Measurements from ENCODE around the gene TBC1D22A.
"Not testable (repeated sequence)": the region's sequence is repeated elsewhere in the genome, so short reads cannot be mapped to it uniquely, and the experiment has no call there.

TBC1D22A gene

GRCh38 chr22:46976598-46976997 is 214.1 kb downstream of the TBC1D22A start:
- no peak for DNase-seq

- no peak for DNase-seq
Observed at GRCh38 chr22:46977656-46978343, 215.3 kb downstream of the TBC1D22A start.

DNA sequence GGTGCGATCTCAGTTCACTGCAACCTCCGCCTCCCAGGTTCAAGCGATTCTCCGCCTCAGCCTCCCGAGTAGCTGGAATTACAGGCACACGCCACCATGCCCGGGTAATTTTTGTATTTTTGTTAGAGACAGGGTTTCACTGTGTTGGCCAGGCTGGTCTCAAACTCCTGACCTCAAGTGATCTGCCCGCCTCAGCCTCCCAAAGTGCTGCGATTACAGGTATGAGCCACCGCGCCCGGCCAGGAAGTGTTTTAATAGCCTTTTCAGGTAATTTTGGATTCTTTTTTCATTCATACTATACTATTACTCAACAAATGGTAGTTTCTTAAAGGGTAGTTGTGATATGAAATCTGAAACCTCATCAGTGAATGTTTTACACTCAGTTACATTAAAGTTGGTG is 216.2 kb downstream of the TBC1D22A start:
- not testable (repeated sequence) for DNase-seq

DNA sequence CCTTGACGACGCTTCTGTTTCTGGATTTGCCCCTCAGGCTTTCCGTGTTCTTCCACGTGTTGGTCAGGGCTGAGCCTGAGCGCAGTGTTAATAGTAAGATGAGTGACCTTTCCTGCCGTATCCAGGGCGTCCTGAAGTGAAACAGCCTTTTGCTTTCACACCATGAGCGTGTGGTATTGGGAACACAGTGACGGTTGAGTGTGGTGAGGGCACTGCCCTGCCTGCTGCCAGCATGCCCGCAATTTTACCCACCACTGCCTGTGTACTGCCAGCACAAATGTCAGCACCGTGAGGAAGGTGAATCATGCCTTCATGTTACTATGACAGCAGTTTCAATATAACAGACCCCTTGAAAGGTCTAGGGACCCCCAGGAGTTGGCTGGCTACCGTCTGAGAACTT is 217.1 kb downstream of the TBC1D22A start:
- DNase-seq, result no peak

GRCh38 chr22:46980392-46980791 is 217.9 kb downstream of the TBC1D22A start:
- no peak for DNase-seq

DNA sequence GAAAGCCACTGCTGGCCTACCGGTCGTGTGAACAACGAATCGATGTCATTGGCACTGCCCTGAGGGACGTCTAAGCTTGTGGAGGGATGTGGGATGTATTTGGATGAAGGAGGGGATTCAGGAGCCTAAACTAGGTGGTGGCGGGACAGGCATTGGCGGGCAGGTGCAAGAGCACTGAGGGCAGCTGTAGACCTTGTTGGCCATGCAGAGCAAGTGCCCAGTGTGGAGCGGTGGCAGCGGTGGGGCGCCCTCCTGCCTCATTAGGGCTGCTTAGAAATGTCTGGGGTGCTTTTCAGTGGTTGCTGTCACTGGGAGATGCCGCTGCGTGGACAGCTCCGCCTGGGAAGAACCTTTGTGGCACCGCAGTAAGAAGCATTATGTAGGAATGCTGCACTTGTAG is 220.2 kb downstream of the TBC1D22A start:
- no peak for DNase-seq

- DNase-seq, result no peak
Observed at GRCh38 chr22:46983046-46983445, 220.6 kb downstream of the TBC1D22A start.

- no peak for DNase-seq
Observed at GRCh38 chr22:46984751-46985506, 222.5 kb downstream of the TBC1D22A start.

DNA sequence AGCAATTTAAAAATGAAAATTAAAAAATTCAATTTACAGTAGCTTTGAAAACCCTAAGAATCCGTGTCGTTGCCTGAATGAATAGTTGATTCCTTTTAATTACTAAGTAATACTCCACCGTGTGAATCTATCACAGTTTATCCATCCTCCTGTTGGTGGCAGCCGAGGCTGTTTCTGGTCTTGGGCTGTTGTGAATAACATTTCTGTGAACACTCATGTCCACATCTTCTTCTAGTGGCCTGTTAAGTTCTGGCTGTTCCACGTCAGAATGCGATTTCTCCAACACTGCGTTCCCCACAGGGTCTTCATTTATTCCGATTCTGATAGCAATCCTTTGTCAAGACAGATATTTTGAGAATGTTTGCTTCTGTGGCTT is 223.0 kb downstream of the TBC1D22A start:
- DNase-seq, result no peak

- DNase-seq, result no peak
Observed at GRCh38 chr22:46986788-46987187, 224.3 kb downstream of the TBC1D22A start.

- DNase-seq, result no peak
Observed at GRCh38 chr22:46990937-46991550, 228.6 kb downstream of the TBC1D22A start.

DNA sequence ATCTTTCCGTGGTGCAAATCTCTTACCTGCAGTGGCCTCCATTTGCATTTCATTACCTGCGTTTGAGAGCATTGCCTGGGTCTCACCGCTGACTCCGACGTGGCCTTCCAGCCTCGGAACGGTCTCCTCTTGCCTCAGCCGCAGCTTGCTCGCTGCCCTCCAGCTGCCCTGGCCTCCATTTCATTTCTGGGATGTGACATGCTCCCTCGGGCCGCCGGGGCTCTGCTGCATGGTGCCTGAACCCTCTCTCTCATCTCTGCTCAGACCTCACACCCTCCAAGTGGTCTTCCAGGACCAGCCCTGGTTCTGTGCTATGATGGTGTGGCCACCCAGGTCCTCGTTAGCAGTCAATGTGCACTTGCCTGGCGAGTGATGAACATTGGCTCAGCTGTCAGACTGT is 229.2 kb downstream of the TBC1D22A start:
- no peak for DNase-seq

DNA sequence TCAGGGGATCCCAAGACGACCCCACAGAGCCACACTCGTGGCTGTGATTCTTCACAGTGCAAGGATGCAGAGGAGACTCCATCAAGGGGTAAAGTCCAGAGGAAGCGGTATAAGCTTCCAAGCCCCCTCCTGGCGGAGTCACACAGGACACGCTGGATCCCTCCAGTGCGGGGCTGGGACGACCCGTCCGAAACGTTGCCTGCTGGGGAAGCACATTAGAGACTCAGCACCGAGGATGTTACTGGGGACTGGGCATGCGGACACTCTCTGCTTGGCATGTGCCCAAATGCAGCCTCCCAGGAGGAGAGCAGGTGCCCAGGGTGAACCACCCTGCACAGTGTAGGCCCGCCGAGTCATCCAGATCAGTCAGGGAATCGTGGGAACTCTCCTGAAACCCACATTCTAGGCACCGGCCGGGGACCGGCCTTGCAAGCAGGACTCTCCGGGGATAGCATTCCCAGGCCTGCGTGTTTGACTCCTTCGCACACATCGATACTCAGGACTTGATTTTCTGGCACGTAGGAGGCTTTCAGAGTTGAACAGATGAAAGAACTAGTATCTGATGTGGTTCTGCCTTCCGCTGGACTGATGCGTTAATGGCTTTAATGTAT is 229.8 kb downstream of the TBC1D22A start:
- no peak for DNase-seq

GRCh38 chr22:46993633-46994032 is 231.2 kb downstream of the TBC1D22A start:
- DNase-seq, result no peak

GRCh38 chr22:46994265-46994664 is 231.8 kb downstream of the TBC1D22A start:
- DNase-seq, result no peak

- no peak for DNase-seq
Observed at GRCh38 chr22:46994983-46995382, 232.5 kb downstream of the TBC1D22A start.

DNA sequence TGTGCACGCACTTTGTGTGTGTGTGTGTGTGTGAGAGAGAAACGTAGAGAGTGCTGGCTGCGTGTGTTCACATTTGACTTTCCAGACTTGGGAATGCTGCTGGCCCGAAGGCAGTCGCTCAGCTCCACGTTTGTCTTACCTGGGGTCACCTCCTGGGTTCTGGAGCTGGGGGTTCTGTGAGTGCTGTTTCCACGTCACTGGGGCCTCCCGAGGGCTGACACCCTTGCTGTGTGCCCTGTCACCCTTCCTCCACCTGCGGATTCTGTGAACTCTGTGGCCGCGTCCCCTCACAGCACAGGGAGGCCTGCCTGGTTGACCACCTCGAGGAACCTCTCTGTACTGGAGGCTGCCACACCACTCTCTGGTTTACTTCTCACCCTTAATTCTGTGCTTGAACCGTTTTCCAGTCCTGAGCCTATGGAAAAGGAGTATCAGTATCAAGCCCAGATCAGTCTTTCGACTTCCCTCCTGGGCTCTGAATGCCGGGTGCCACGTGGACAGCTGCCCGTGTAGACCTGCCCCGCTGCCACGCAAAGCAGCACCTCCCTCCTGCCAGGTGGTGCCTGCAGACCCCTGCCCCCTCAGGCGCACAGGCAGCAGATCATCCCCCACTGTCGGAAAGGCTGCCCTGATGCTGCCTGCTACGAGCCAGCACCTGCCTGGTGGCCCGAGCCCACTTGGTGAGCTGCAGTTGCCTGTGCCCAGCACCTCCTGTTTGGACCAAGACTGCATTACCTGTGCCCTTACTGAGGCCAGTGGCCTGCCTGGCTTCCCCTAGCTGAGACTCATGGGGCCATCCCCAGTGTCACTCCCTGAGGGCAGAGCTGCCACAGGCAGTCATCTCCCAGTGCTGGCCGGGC is 233.3 kb downstream of the TBC1D22A start:
- DNase-seq, result no peak

- DNase-seq, result peak in 1 of 2 experiments; percentile 13
Observed at GRCh38 chr22:46996595-46997310, 234.3 kb downstream of the TBC1D22A start.

- no peak for DNase-seq
Observed at GRCh38 chr22:46997311-46997970, 235.0 kb downstream of the TBC1D22A start.

DNA sequence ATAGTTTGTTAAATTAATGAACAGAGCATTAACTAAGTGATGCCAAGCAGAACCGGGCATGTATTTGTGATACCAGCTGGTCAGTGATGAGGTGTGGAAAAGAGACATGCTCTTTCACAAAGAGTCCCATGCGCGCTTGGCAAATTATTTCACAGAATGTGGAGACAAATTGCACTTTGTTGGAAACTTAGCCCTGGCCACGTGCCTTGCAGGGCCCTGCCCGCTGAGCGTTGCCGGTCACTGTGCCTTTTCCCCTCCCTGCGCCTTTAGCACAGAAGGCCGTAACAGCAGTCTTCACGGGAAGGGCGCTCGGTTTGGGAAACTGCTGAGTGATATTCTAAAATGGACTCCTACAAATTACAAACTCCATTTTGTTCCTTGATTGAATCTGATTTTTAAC is 235.9 kb downstream of the TBC1D22A start:
- no peak for DNase-seq

- DNase-seq, result no peak
Observed at GRCh38 chr22:47000256-47000655, 237.8 kb downstream of the TBC1D22A start.
